Neural cell (in vitro differentiated cells): Measurements from ENCODE around the gene S100A12. TPM values are rescaled to one million over a fixed set of nuclear protein-coding genes. Genes with fewer than 3 reads are reported as not detected.

Experiments used
- H2AFZ ChIP-seq: fragments of 200-600, 300-800 bp; sonication (generic), shearing (Covaris generic); 2 replicates; pipeline ENCODE4 v1.6.0; 2014; ENCODE audit warnings: low read depth, mild to moderate bottlenecking, antibody characterized with exemption, low read length, moderate library complexity
- H3F3A ChIP-seq: fragments of 200-600 bp; shearing (Covaris generic); 2 replicates; pipeline ENCODE4 v1.6.1; 2016; ENCODE audit warnings: mild to moderate bottlenecking, moderate library complexity, mixed read lengths, antibody characterized with exemption, low read length; ENCODE audit not compliant: insufficient read depth, poor library complexity, severe bottlenecking
- H3K27ac ChIP-seq: fragments of 200-600, 300-800 bp; sonication (generic), shearing (Covaris generic); 2 replicates; pipeline ENCODE4 v1.5.1; 2014; ENCODE audit warnings: mild to moderate bottlenecking, low read length, moderate library complexity
- H3K27me3 ChIP-seq: fragments of 300-800, 200-600 bp; sonication (generic), shearing (Covaris generic); 2 replicates; pipeline ENCODE4 v1.6.0; 2014; ENCODE audit warnings: mild to moderate bottlenecking, low read depth, low read length, moderate library complexity; ENCODE audit not compliant: insufficient read depth
- H3K36me3 ChIP-seq: fragments of 300-800, 200-600 bp; sonication (generic), shearing (Covaris generic); 2 replicates; pipeline ENCODE4 v1.5.1; 2014; ENCODE audit warnings: mild to moderate bottlenecking, antibody characterized with exemption, low read length, moderate library complexity; ENCODE audit not compliant: insufficient read depth
- H3K4me2 ChIP-seq: fragments of 300-800, 200-600 bp; sonication (generic), shearing (Covaris generic); 2 replicates; pipeline ENCODE4 v1.6.0; 2014; ENCODE audit warnings: mild to moderate bottlenecking, low read length
- H3K4me3 ChIP-seq: fragments of 300-800, 200-600 bp; sonication (generic), shearing (Covaris generic); 2 replicates; pipeline ENCODE4 v1.5.1; 2014; ENCODE audit warnings: mild to moderate bottlenecking, low read length, moderate library complexity
- H3K79me2 ChIP-seq: fragments of 200-600 bp; shearing (Covaris generic); replicated peaks from 2 replicates; pipeline ENCODE4 v1.6.0; 2014; ENCODE audit warnings: mild to moderate bottlenecking, low read length, moderate library complexity; ENCODE audit not compliant: insufficient read depth
- H3K9ac ChIP-seq: fragments of 300-800, 200-600 bp; sonication (generic), shearing (Covaris generic); 2 replicates; pipeline ENCODE4 v1.6.1; 2016; ENCODE audit warnings: mild to moderate bottlenecking, low read length, mixed read lengths
- H3K9me2 ChIP-seq: fragments of 200-600 bp; shearing (Covaris generic); 2 replicates; pipeline ENCODE4 v1.6.1; 2016; ENCODE audit warnings: mild to moderate bottlenecking, low read length, mixed read lengths; ENCODE audit not compliant: insufficient read depth
- H3K9me3 ChIP-seq: fragments of 200-600, 300-800 bp; sonication (generic), shearing (Covaris generic); 2 replicates; pipeline ENCODE4 v1.6.1; 2016; ENCODE audit warnings: mild to moderate bottlenecking, mixed run types, low read length, moderate library complexity, mixed read lengths
- H4K20me1 ChIP-seq: fragments of 200-600 bp; shearing (Covaris generic); 2 replicates; pipeline ENCODE4 v1.6.1; 2016; ENCODE audit warnings: mild to moderate bottlenecking, mixed run types; ENCODE audit not compliant: insufficient read depth
- EP300 ChIP-seq: fragments of 450-650 bp; conservative IDR thresholded peaks from 2 replicates; pipeline ENCODE4 v1.6.1; 2014; ENCODE audit warnings: antibody characterized with exemption, mild to moderate bottlenecking, moderate library complexity; ENCODE audit not compliant: poor library complexity, severe bottlenecking
- EZH2 ChIP-seq: fragments of 200-600, 300-800 bp; shearing (Covaris generic), sonication (generic); IDR thresholded peaks from 2 replicates; pipeline ENCODE4 v1.6.1; 2014; ENCODE audit warnings: antibody characterized with exemption, low read length, borderline replicate concordance, mild to moderate bottlenecking; ENCODE audit not compliant: insufficient read depth, poor library complexity, severe bottlenecking
- MXI1 ChIP-seq: fragments of 450-650 bp; conservative IDR thresholded peaks from 2 replicates; pipeline ENCODE4 v1.6.1; 2014; ENCODE audit warnings: antibody characterized with exemption, mild to moderate bottlenecking; ENCODE audit not compliant: poor library complexity, severe bottlenecking
- POLR2AphosphoS5 ChIP-seq: IDR thresholded peaks from 2 replicates; pipeline ENCODE4 v1.6.1; 2012
- RAD21 ChIP-seq: fragments of 450-650 bp; conservative IDR thresholded peaks from 2 replicates; pipeline ENCODE4 v1.6.1; 2014; ENCODE audit warnings: antibody characterized with exemption, mild to moderate bottlenecking, moderate library complexity
- SMC3 ChIP-seq: fragments of 450-650 bp; conservative IDR thresholded peaks from 2 replicates; pipeline ENCODE4 v1.6.1; 2014; ENCODE audit warnings: antibody characterized with exemption, mild to moderate bottlenecking, moderate library complexity; ENCODE audit not compliant: poor library complexity
- TAF1 ChIP-seq: IDR thresholded peaks from 2 replicates; pipeline ENCODE4 v1.6.1; 2012; ENCODE audit warnings: low read depth
- polyA plus RNA-seq: library from polyadenylated mRNA; depleted of rRNA; stranded (reverse); fragments of >200 nt; gene quantifications from 2 replicates; pipeline ENCODE4 v1.2.3, GENCODE V29; 2014
- TF ChIP-seq, protein P1 (sequence below): IDR thresholded peaks from 2 replicates; pipeline ENCODE4 v1.6.1; 2012; ENCODE audit warnings: borderline replicate concordance
- TF ChIP-seq, protein P2 (sequence below): fragments of 450-650 bp; IDR thresholded peaks from 2 replicates; pipeline ENCODE4 v1.5.1; 2014; ENCODE audit warnings: antibody characterized with exemption, mild to moderate bottlenecking, moderate library complexity; ENCODE audit not compliant: poor library complexity, severe bottlenecking

The S100A12 gene
- polyA plus RNA-seq, 1 donor from 2014 or later: not detected

DNA sequence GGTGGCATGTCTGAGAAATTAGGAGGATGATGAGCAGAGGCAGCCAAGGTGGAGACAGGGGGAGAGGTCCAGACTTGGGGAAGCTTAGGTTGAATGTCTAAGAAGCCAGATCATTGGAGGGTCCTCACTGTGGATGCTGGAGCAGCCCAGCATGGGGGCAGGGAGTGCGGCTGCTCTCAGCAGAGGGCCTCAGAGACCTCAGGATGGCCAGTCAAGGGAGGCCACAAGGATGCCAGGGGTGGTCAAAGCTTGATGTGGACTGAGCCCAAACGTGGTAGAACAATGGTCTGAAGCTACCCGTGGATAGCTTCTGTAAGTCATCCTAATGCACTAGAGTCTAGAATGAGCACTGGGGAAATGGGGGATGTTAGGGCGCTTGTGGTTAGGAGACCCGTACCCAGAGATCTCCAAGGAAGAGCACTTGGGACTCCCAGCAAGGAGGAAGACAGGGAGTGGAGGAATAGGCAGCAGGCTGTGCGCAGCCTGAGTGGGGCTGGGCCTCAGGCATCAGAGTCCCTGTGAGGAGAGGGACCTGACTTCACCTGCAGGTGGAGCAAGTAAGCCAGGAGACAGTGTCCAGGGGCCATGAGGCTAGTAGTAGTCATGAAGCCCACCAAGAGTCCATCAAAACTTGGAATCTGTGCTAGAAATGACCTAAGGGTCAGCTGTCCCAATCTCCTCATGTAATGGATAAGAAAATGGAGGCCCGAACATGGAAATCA is 22.0 kb downstream of the S100A12 start:
- Histone ChIP-seq H2AFZ (peak overlapping the region; percentile 40), H3K9me3 (no peaks in the 10 kb centered on the region), H3K27ac (no peak overlapping the region), H3K9me2 (no peaks in the 10 kb centered on the region), H3K36me3 (no peaks in the 10 kb centered on the region), H3K4me3 (peak overlapping the region; percentile 22), H4K20me1 (no peaks in the 10 kb centered on the region), H3K9ac (peak overlapping the region; percentile 30), H3K79me2 (no peaks in the 10 kb centered on the region), H3F3A (no peaks in the 10 kb centered on the region), H3K4me2 (no peak overlapping the region), H3K27me3 (no peaks in the 10 kb centered on the region)
- TF ChIP-seq MXI1: no peak
- no peak for TF ChIP-seq TAF1
- TF ChIP-seq RAD21: peak; percentile 42
- TF ChIP-seq SMC3: peak; percentile 55
- no peak for TF ChIP-seq EZH2
- TF ChIP-seq, protein P1, sequence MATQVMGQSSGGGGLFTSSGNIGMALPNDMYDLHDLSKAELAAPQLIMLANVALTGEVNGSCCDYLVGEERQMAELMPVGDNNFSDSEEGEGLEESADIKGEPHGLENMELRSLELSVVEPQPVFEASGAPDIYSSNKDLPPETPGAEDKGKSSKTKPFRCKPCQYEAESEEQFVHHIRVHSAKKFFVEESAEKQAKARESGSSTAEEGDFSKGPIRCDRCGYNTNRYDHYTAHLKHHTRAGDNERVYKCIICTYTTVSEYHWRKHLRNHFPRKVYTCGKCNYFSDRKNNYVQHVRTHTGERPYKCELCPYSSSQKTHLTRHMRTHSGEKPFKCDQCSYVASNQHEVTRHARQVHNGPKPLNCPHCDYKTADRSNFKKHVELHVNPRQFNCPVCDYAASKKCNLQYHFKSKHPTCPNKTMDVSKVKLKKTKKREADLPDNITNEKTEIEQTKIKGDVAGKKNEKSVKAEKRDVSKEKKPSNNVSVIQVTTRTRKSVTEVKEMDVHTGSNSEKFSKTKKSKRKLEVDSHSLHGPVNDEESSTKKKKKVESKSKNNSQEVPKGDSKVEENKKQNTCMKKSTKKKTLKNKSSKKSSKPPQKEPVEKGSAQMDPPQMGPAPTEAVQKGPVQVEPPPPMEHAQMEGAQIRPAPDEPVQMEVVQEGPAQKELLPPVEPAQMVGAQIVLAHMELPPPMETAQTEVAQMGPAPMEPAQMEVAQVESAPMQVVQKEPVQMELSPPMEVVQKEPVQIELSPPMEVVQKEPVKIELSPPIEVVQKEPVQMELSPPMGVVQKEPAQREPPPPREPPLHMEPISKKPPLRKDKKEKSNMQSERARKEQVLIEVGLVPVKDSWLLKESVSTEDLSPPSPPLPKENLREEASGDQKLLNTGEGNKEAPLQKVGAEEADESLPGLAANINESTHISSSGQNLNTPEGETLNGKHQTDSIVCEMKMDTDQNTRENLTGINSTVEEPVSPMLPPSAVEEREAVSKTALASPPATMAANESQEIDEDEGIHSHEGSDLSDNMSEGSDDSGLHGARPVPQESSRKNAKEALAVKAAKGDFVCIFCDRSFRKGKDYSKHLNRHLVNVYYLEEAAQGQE: no peak
- no peak for TF ChIP-seq POLR2AphosphoS5
- TF ChIP-seq, protein P2, sequence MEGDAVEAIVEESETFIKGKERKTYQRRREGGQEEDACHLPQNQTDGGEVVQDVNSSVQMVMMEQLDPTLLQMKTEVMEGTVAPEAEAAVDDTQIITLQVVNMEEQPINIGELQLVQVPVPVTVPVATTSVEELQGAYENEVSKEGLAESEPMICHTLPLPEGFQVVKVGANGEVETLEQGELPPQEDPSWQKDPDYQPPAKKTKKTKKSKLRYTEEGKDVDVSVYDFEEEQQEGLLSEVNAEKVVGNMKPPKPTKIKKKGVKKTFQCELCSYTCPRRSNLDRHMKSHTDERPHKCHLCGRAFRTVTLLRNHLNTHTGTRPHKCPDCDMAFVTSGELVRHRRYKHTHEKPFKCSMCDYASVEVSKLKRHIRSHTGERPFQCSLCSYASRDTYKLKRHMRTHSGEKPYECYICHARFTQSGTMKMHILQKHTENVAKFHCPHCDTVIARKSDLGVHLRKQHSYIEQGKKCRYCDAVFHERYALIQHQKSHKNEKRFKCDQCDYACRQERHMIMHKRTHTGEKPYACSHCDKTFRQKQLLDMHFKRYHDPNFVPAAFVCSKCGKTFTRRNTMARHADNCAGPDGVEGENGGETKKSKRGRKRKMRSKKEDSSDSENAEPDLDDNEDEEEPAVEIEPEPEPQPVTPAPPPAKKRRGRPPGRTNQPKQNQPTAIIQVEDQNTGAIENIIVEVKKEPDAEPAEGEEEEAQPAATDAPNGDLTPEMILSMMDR: peak; percentile 56
- TF ChIP-seq EP300: no peak

DNA sequence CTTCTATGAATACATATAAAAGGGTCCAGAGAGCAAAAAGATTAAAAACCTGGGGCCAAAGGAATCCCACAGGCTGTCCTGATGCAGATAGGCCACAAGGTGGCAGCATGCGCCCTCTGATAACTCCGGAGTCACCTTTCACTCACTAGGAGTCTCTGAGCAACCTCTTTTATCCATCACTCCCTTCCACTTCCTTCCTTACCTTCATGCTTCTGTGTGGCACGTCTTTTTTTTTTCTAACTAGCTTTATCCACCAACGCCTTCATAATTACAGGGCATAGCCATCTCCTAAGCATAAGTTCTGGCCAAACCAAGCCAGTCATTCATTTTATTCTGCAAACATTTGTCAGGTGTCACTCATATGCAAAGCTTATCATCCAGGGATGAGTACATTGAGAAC is 22.9 kb downstream of the S100A12 start:
- Histone ChIP-seq H3K9me2 (no peaks in the 10 kb centered on the region), H3K27me3 (no peaks in the 10 kb centered on the region), H4K20me1 (no peaks in the 10 kb centered on the region), H3F3A (no peaks in the 10 kb centered on the region), H3K36me3 (no peaks in the 10 kb centered on the region), H3K79me2 (no peaks in the 10 kb centered on the region), H3K27ac (peak overlapping the region; percentile 0), H3K4me2 (no peak overlapping the region), H3K4me3 (peak overlapping the region; percentile 22), H3K9me3 (no peaks in the 10 kb centered on the region), H2AFZ (no peak overlapping the region), H3K9ac (peak overlapping the region; percentile 30)
- TF ChIP-seq POLR2AphosphoS5 (no peak), RAD21 (peak; percentile 96), SMC3 (peak; percentile 94), EP300 (peak; percentile 29)
- TF ChIP-seq, protein P2: peak; percentile 93
